Measurements from ENCODE around the gene GNS. TPM values are rescaled to one million over a fixed set of nuclear protein-coding genes. Genes with fewer than 3 reads are reported as not detected.

Gene GNS
- total RNA-seq, 1 experiment from 2014 or later: 26.0 TPM

DNA sequence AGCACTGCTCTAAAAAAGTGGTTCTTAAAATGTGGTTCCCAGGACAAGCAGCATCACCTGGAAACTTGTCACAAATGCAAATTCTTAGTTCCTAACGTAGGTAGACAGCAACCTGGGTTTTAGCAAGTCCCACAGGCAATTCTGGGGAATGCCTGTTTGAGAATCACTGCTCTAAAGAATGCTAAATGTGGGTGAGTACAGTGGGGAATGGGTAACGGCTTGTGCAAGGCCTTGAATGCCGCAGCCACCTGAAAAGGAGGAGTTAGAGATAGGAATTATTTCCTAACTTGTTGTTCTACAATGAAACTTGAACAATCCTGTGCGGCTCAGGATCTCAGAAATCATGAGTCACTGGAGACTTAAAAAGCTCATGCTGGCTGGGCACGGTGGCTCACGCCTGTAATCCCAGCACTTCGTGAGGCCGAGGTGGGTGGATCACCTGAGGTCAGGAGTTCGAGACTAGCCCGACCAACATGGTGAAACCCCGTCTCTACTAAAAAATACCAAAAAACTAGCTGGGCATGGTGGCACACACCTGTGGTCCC is 34.9 kb downstream of the GNS start:
- Histone ChIP-seq H2BK5ac (ENCODE audit: insufficient read length, low read length) (no peak overlapping the region), H4K91ac (ENCODE audit: insufficient read length, low read depth, low read length) (no peak overlapping the region), H3K14ac (ENCODE audit: insufficient read depth, low read length) (no peak overlapping the region), H4K5ac (ENCODE audit: insufficient read length, low read depth, low read length) (no peak overlapping the region), H2BK120ac (ENCODE audit: low read depth, low read length, poor library complexity, severe bottlenecking) (no peak overlapping the region), H2BK12ac (ENCODE audit: insufficient read length, low read depth, low read length) (no peak overlapping the region), H2BK20ac (ENCODE audit: low read depth, low read length, poor library complexity, severe bottlenecking) (no peak overlapping the region), H3K79me1 (ENCODE audit: insufficient read depth, low read depth, low read length, poor library complexity, severe bottlenecking) (no peaks in the 10 kb centered on the region), H3K23ac (ENCODE audit: insufficient read length, low read depth, low read length) (no peak overlapping the region), H2AFZ (ENCODE audit: low read length) (no peak overlapping the region), H3K23me2 (ENCODE audit: insufficient read length, low read depth, low read length, poor library complexity, severe bottlenecking) (no peaks in the 10 kb centered on the region), H3K79me2 (ENCODE audit: insufficient read depth, low read length) (no peaks in the 10 kb centered on the region), H2AK5ac (ENCODE audit: insufficient read length, low read length) (no peak overlapping the region), H3K4ac (ENCODE audit: low read depth, low read length) (no peak overlapping the region), H3K9me3 (ENCODE audit: control insufficient read depth, low read depth, low read length) (no peaks in the 10 kb centered on the region), H4K20me1 (ENCODE audit: control insufficient read depth, insufficient read depth, insufficient read length) (no peaks in the 10 kb centered on the region), H3K9ac (ENCODE audit: extremely low read depth, insufficient read length, low read length) (no peak overlapping the region), H4K8ac (replicated peaks; ENCODE audit: insufficient read length, low read depth, low read length) (no peak overlapping the region), H3K56ac (ENCODE audit: insufficient read length, low read depth, low read length) (no peak overlapping the region), H3K4me1 (ENCODE audit: insufficient read depth, low read length) (no peaks in the 10 kb centered on the region), H3K18ac (ENCODE audit: insufficient read length, low read depth, low read length) (no peak overlapping the region), H3K27ac (ENCODE audit: insufficient read length, low read depth, low read length) (no peak overlapping the region), H2BK15ac (ENCODE audit: low read depth, low read length) (no peak overlapping the region), H3T11ph (ENCODE audit: low read length) (no peak overlapping the region), H3K4me2 (ENCODE audit: insufficient read depth, insufficient read length, low read length) (no peak overlapping the region), H3K27me3 (ENCODE audit: insufficient read depth, low read length) (no peaks in the 10 kb centered on the region)
- H3K4me1 Mint-ChIP-seq: no peaks in the 10 kb centered on the region
- no peak overlapping the region for H3K4me3 Mint-ChIP-seq
- no peak for TF ChIP-seq CTCF (conservative IDR thresholded peaks at IDR 0.05)
- H3K36me3 Mint-ChIP-seq (ENCODE audit: insufficient read depth in 1 of 3, low read depth in 3 of 3): peaks cover 5 to 42% (median 28%) of the 10 kb centered on the region in 3 experiments
- no peaks in the 10 kb centered on the region for H3K27me3 Mint-ChIP-seq (ENCODE audit: low read depth)
- no peaks in the 10 kb centered on the region for H3K9me3 Mint-ChIP-seq
- no CpG with 5 or more reads among the region's 11 CpGs for WGBS (ENCODE audit: extremely low coverage, insufficient read length, low lambda C conversion rate)
- DNase-seq: no peak
- H3K27ac Mint-ChIP-seq: no peak overlapping the region
